Measurements from ENCODE around the gene AVPR1A.
"Not testable (repeated sequence)": the region's sequence is repeated elsewhere in the genome, so short reads cannot be mapped to it uniquely, and the experiment has no call there.

AVPR1A gene

DNA sequence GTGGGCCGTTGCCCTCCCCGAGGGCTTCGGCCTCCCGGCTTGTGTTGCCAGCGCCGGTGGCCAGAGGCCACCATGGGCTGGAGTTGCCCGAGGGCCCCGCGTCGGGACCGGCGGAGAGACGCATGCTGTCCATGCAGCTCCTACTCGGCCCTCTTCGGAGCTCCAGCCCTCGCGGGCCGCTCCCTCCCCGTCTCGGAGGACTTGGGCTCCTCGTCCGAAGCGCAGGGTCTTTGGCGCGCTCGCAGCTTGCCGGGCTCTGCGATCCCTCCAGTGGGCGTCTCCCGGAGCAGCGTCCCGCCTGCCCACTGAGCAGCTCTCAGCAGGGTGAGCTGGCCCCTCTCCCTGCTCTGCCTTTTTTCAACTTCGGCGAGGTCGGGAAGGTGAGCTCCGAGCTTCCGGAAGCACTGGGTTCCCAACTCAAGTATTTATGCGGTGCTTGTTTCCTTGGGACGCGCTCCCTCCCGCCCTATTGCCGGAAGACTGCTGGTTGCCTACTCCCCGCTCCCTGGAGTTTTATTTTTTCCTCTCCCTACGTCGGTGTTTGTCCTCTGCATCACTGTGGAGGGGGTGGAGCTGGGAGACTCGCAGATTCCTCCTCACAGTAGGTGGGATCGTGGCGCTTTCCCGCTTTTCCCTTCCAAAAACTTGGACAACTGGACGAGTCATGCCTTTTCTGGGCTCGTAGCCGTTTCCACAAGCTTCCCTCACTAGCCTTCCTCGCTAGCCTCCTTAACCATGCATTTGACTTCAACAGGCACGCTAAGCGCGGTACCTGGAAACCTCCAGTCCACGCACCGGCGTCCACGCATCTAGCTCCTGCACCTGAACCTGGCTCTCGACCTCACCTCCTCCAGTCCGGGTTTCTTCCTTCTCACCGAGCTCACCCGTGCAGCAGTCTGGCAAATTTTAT, at the start of gene AVPR1A:
AVPR1A (minus strand) TSS at position 489 of the 910 bp plus-strand sequence; CDS start at position 124, 365 bp downstream.
- H3K27me3 Mint-ChIP-seq = peaks cover 63% of the 10 kb centered on the region
- no peak within 1 kb of the TSS for H3K27ac Mint-ChIP-seq
- H3K4me1 Mint-ChIP-seq = peaks cover 5% of the 10 kb centered on the region
- peaks cover 3% of the 10 kb centered on the region for H3K9me3 Mint-ChIP-seq
- no peak within 1 kb of the TSS for H3K4me3 Mint-ChIP-seq
- no peak for ATAC-seq
- H3K36me3 Mint-ChIP-seq = no peaks in the 10 kb centered on the region

DNA sequence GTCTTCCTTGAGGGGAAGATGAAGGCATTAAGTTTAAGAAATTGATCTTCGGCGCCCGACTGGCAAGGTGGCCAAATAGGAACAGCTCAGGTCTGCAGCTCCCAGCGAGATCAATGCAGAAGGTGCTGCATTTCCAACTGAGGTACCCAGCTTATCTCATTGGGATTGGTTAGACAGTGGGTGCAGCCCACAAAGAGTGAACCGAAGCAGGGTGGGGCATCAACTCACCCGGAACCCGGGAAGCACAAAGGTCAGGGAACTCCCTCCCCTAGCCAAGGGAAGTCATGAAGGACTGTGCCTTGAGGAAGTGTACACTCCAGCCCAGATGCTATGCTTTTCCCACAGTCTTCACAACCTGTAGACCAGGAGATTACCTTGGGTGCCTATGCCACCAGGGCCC, 45.2 kb upstream of the AVPR1A start:
- H3K27ac Mint-ChIP-seq = no peak overlapping the region
- H3K9me3 Mint-ChIP-seq = peaks cover 2% of the 10 kb centered on the region
- no peaks in the 10 kb centered on the region for H3K36me3 Mint-ChIP-seq
- no peak overlapping the region for H3K4me3 Mint-ChIP-seq
- H3K4me1 Mint-ChIP-seq = no peaks in the 10 kb centered on the region
- no peaks in the 10 kb centered on the region for H3K27me3 Mint-ChIP-seq
- ATAC-seq = no peak

DNA sequence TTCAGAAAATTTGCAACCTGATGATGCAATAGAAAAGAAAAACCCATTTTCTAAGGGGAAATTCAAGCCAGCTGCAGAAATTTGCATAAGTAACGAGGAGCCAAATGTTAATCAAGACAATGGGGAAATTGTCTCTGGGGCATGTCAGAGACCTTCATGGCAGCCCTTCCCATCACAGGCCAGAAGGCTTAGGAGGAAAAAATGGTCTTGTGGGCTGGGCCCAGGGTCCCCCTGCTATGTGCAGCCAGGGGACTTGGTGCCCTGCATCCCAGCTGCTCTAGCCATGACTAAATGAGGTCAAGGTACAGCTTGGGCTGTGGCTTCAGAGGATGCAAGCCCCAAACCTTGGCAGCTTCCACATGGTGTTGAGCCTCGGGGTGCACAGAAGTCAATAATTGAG, 28.2 kb upstream of the AVPR1A start:
- Mint-ChIP-seq H3K4me3 (no peak overlapping the region), H3K27me3 (no peaks in the 10 kb centered on the region), H3K36me3 (no peaks in the 10 kb centered on the region), H3K27ac (no peak overlapping the region), H3K9me3 (peaks cover 22% of the 10 kb centered on the region), H3K4me1 (no peaks in the 10 kb centered on the region)
- no peak for ATAC-seq

DNA sequence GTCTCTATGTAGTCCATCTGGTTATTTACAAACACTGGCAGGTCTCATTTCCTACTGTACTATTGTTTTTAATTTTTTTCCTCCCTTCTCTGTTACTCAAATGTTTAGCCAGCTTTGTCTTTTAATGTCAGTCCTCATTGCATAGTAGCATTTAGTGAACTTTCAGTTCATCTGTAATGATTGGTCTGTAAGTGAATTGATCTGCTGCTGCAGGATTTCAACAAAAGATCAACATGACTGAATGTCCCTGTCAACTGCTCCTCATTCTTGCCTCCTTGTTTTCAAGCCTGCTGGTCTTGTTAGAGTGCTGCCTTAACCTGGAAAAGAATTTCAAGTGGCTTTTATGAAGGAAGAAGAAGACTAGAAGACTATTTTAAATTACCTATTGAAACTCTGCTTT, 19.3 kb upstream of the AVPR1A start:
- ATAC-seq = no peak
- Mint-ChIP-seq H3K4me1 (no peaks in the 10 kb centered on the region), H3K4me3 (no peak overlapping the region), H3K9me3 (peaks cover 5% of the 10 kb centered on the region), H3K27ac (no peak overlapping the region), H3K27me3 (no peaks in the 10 kb centered on the region), H3K36me3 (no peaks in the 10 kb centered on the region)

DNA sequence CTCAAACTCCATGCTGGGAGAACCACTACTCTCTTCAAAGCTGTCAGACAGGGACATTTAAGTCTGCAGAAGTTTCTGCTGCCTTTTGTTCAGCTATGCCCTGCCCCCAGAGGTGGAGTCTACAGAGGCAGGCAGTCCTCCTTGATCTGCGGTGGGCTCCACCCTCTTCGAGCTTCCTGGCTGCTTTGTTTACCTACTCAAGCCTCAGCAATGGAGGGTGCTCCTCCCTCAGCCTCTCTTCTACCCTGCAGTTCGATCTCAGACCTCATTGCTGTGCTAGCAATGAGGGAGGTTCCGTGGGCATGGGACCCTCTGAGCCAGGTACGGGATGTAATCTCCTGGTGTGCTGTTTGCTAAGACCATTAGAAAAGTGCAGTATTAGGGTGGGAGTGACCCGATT, 16.7 kb upstream of the AVPR1A start:
- H3K27ac Mint-ChIP-seq, H3K4me1 Mint-ChIP-seq, H3K36me3 Mint-ChIP-seq: not testable (repeated sequence)

DNA sequence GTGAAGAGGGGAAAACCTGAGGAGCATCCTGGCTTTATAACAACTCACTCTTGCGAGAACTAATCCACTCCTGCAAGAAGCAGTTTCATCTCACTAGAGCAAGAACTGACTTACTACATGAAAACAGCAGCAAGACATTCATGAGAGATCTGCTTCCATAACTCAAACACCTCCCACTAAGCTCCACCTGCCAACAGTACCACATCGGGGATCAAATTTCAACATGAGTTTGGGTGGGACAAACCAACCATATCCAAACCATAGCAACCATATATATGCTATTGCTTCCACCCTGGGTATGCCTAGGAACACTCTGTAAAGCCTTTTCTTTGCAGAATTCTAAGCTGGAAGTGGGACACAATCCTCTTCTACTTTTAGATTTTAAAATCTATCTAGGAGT, 13.9 kb upstream of the AVPR1A start:
- Mint-ChIP-seq H3K4me1 (no peaks in the 10 kb centered on the region), H3K36me3 (no peaks in the 10 kb centered on the region), H3K9me3 (no peaks in the 10 kb centered on the region), H3K27me3 (no peaks in the 10 kb centered on the region), H3K4me3 (no peak overlapping the region), H3K27ac (no peak overlapping the region)
- ATAC-seq = no peak

More for the DNA sequence above, 16.7 kb upstream of the AVPR1A start:
- H3K4me3 Mint-ChIP-seq, H3K27me3 Mint-ChIP-seq, H3K9me3 Mint-ChIP-seq, ATAC-seq: not testable (repeated sequence)

DNA sequence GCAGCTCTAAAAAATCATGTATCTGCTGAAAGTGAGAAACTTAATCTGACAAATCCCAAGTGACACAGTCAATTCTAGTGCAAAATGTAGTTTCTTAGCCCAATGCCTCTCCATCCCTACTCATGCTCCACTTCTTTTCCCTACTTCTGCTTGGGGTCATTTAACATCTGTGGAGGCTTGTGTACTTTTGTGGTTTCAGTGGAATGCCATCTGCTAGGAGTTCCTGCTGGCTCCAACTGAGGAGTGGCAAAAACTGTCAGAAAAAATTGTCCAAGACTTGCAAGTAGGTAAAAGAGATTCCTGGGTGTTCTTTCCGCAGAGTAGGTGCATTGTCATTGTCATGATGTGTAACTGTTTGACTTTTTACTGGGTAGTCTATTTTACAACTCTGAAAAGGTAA, 12.5 kb upstream of the AVPR1A start:
- Mint-ChIP-seq H3K4me1 (no peaks in the 10 kb centered on the region), H3K27me3 (no peaks in the 10 kb centered on the region), H3K9me3 (no peaks in the 10 kb centered on the region), H3K4me3 (no peak overlapping the region), H3K27ac (no peak overlapping the region), H3K36me3 (no peaks in the 10 kb centered on the region)
- no peak for ATAC-seq

DNA sequence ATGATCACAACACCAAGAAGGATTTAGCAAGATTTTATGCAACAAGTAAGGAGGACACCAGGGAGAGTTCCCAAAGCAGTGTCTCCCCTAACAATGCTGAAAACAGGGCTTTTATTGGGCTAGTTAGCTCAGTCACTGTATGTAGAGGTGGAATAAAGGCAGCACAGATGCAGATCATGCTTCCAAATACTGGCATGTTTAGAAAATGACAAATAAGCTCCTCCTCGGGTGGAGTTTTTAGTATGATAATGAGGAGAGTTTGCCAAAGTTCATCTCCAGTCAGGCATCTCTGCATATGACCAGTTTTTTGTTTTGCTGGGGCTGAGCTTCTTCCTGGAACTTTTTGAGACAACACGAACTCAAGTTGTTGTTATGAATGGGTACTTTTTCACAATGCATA, 4.4 kb upstream of the AVPR1A start:
- no peak for ATAC-seq
- Mint-ChIP-seq H3K4me3 (no peak overlapping the region), H3K27ac (no peak overlapping the region), H3K36me3 (no peaks in the 10 kb centered on the region), H3K9me3 (peaks cover 3% of the 10 kb centered on the region), H3K4me1 (peaks cover 5% of the 10 kb centered on the region), H3K27me3 (peaks cover 44% of the 10 kb centered on the region)

DNA sequence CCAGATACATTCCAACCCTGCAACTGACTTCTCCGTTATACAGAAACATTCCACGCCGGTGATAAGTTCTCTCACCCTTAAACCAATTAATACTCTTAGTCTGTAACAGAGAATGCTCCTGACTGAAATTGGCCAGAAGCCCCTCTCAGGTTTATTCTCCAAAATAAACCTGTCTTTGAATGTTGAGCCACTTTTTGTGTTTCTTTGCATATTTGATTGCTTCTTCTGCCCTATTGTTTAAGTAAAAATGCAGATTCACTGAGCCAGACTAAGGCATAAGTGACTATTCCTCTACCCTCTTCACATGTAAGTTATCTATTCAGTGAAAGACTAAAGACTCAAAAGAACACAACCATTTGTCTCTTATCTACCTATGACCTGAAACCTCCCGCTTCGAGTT, 3.6 kb upstream of the AVPR1A start:
- H3K27ac Mint-ChIP-seq = no peak overlapping the region

DNA sequence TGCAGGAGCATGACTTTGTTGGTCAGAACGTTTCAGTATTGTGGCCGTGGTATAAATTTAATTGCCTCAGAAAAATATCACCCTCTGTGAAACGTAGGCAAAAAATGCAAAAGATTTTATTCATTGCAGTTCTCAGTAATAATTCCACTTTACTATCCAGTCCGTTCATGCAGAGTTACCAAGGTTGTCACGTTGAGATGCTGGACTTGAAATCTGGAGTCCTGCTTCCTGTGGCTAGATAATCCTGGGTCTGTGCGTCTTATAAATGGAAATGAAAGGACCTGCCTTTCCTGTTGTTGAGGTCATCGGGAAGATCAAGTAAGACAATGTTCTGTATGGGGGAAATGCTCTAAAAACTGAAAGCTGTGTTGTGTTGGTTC, 1.3 kb upstream of the AVPR1A start:
- H3K4me3 Mint-ChIP-seq = no peak overlapping the region
- ATAC-seq = no peak
- H3K27ac Mint-ChIP-seq = no peak overlapping the region
- no peaks in the 10 kb centered on the region for H3K36me3 Mint-ChIP-seq
- H3K9me3 Mint-ChIP-seq = peaks cover 3% of the 10 kb centered on the region
- H3K27me3 Mint-ChIP-seq = peaks cover 63% of the 10 kb centered on the region
- peaks cover 5% of the 10 kb centered on the region for H3K4me1 Mint-ChIP-seq

More for the DNA sequence above, 3.6 kb upstream of the AVPR1A start:
- H3K36me3 Mint-ChIP-seq = no peaks in the 10 kb centered on the region
- peaks cover 3% of the 10 kb centered on the region for H3K9me3 Mint-ChIP-seq
- H3K4me1 Mint-ChIP-seq = peaks cover 5% of the 10 kb centered on the region
- no peak for ATAC-seq
- H3K27me3 Mint-ChIP-seq = peaks cover 52% of the 10 kb centered on the region
- H3K4me3 Mint-ChIP-seq = no peak overlapping the region

DNA sequence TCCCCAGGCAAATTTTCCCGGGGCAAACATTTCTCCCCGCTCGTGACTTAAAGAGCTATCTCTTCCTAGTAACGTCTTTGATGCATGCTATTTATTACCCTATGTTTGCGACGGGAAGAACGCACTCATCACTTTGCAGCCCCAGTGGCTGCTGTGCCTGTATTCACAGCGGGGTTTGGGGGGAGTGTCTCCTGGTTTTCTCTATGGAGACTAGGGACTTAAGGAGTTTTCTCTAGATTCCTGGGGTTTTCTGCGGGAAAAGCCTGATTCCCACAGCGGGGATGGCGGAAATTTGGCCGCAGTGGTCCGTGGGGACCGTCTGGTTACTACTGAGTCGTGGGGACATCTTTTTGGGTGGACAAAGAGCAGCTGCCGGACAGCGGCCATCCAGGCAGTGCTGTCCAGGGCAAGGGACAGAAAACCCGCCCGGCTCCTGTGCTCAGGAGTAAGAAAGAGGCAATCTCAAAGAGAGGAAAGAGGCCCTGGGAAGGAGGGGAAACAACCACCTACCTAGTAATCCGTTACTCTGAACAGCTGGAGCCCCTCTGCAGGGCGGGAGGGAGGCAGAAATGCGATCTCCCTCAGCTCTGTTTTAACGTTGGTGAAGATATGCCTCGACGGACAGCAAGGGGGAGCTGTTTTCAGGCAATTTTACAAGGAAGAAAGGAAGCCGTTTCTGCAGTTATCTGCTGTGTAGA, 771 bp upstream of the AVPR1A start:
- peaks cover 63% of the 10 kb centered on the region for H3K27me3 Mint-ChIP-seq

DNA sequence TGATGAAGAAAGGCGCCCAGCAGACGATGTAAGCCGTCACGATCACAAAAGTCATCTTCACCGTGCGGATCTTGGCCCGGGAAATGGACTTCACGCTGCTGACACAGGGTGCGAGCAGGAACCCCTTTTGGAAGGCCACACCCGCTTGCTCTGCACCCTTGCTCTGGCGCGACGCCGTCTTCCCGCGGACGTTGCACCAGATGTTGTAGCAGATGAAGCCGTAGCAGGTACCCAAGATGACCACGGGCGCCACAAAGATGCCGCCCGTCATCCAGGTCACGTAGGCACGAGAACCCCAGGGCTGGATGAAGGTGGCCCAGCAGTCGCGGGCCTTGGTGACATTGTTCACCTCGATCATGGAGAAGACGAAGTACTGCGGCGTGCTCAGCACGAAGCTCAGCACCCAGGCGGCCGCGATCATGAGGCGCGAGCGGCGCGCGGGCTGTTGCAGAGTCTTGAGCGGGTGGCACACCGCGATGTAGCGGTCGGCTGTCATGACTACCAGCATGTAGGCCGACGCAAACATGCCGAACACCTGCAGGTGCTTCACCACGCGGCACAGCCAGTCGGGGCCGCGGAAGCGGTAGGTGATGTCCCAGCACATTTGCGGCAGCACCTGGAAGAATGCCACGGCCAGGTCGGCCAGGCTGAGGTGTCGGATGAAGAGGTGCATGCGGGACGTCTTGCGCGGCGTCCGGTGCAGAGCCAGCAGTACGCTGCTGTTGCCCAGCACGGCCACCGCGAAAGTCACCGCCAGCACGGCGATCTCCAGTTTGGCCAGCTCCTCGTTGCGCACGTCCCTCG, 890 bp downstream of the AVPR1A start:
- no peak overlapping the region for H3K27ac Mint-ChIP-seq
- no peak overlapping the region for H3K4me3 Mint-ChIP-seq
- H3K4me1 Mint-ChIP-seq = peaks cover 5% of the 10 kb centered on the region
- peaks cover 63% of the 10 kb centered on the region for H3K27me3 Mint-ChIP-seq
- H3K36me3 Mint-ChIP-seq = no peaks in the 10 kb centered on the region
- ATAC-seq = no peak
- H3K9me3 Mint-ChIP-seq = peaks cover 3% of the 10 kb centered on the region

More for the DNA sequence above, 771 bp upstream of the AVPR1A start:
- H3K4me1 Mint-ChIP-seq = peaks cover 5% of the 10 kb centered on the region
- no peak for ATAC-seq
- no peak overlapping the region for H3K4me3 Mint-ChIP-seq
- no peak overlapping the region for H3K27ac Mint-ChIP-seq
- peaks cover 3% of the 10 kb centered on the region for H3K9me3 Mint-ChIP-seq
- H3K36me3 Mint-ChIP-seq = no peaks in the 10 kb centered on the region

DNA sequence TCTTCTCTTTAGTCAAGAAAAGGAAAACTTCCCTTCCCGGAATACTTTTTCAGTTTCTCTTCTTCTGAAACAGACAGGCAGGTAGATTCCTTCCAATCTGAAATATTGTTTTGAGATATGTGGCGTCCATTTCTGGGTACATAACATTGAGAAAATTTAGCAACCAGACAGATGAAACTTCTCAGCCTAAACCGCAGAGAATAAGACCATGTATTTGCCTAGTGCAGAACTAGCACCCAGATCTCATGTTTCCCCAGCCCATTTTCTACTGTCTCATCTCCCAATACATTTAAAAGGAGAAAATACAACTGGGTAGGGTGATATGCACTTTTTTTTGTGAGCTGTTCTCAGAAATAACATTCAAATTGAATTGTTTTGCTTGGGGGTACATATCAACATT, 6.4 kb downstream of the AVPR1A start:
- H3K36me3 Mint-ChIP-seq = no peaks in the 10 kb centered on the region
- H3K4me3 Mint-ChIP-seq = no peak overlapping the region
- peaks cover 2% of the 10 kb centered on the region for H3K9me3 Mint-ChIP-seq
- peaks cover 11% of the 10 kb centered on the region for H3K27me3 Mint-ChIP-seq
- no peak for ATAC-seq
- no peaks in the 10 kb centered on the region for H3K4me1 Mint-ChIP-seq
- H3K27ac Mint-ChIP-seq = no peak overlapping the region

DNA sequence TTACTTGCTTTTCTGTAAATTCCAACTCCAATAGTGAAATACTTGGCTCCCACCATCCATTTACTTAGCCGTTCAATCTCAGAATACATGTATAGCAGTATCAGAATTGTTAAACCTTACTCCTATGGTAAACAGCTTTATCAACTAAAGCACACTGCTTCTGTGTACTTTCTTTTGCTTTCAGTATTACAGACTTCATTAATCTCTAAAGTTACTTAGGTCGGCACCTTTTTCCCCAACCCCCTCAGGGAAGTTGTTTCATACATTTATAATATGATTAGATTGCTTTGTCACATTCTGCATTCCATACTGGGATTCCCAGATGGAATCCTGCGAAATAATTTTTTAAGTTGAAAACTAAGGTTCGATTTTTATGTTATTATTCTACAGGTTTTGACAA, 12.5 kb downstream of the AVPR1A start:
- Mint-ChIP-seq H3K27ac (no peak overlapping the region), H3K27me3 (no peaks in the 10 kb centered on the region), H3K9me3 (peaks cover 6% of the 10 kb centered on the region), H3K4me1 (no peaks in the 10 kb centered on the region), H3K36me3 (no peaks in the 10 kb centered on the region), H3K4me3 (no peak overlapping the region)
- ATAC-seq = no peak

DNA sequence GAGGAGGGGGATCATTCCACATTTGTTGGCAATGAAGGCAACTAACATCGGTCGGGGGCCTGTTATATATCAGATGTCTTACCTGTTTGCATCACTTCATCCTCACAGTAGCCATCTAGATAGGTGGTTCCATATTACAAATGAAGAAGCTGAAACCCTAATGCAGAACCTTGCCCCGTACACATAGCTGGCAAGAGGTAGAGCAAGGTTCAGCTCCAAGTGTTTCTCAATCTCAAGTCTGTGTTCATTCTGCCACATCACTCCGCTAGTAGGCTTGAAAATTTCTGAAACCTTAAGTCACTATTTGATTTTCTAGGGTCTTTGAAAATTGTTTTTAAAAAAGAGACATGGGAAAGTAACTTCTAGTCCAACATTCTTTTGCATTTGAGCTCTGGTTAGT, 17.0 kb downstream of the AVPR1A start:
- peaks cover 3% of the 10 kb centered on the region for H3K9me3 Mint-ChIP-seq
- H3K36me3 Mint-ChIP-seq = no peaks in the 10 kb centered on the region
- ATAC-seq = no peak
- no peaks in the 10 kb centered on the region for H3K27me3 Mint-ChIP-seq
- H3K4me3 Mint-ChIP-seq = no peak overlapping the region
- no peak overlapping the region for H3K27ac Mint-ChIP-seq
- H3K4me1 Mint-ChIP-seq = no peaks in the 10 kb centered on the region

Measured in stimulated activated memory B cell treated with anti-CD40 and anti-IgM and Interleukin-4, amounts not matched to agents 10 μg/mL and 1 μg/mL and 100 μg/mL, for 72 hours (primary cell).